GOT3 (cell line): ENCODE measurements around the gene BAZ2A.
"Not testable (repeated sequence)": the region's sequence is repeated elsewhere in the genome, so short reads cannot be mapped to it uniquely, and the experiment has no call there.

Source experiments
- DNase-seq: peaks from one replicate; lab custom pipeline; 2025; ENCODE audit warnings: mixed read lengths; lab: John Stamatoyannopoulos, UW

Gene BAZ2A

GRCh38 chr12:56630180-56630632, at the start of gene BAZ2A:
Gene BAZ2A, minus strand, starts transcription at chr12:56630326. Its CDS starts 12,796 bp downstream, at chr12:56617530.
- peak; percentile 29 for DNase-seq

DNA sequence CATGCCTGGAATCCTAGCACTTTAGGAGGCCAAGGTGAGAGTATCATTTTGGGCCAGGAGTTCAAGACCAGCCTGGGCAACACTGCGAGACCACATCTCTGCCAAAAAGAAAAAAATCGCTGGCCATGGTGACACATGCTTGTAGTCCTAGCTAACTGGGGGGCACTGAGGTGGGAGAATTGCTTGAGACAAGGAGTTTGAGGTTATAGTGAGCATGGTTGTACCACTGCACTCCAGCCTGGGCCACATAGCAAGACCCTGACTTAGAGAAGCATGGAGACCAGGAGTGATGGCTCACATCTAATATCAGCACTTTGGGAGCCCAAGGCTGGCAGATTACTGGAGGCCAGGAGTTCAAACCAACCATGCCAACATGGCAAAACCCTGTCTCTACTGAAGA, 48.7 kb upstream of the BAZ2A start:
- DNase-seq: no peak

DNA sequence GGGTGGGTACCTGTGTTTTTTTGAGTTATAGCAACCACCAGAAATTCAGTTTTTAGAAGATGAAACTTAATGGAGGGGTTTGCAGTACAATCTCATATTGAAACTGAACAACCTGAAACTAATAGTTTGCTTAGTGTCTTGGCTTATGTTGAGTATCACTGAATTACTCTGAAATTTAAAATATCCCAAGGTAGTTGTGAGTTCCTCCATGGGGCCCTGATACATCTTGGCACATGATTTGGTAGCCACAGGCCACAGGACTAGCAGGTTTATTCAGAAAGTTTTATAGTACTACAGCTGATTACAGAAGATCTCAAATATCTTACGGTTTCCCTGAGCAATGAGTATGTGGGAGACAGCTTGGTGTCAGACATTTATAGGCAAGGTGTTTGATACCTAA, 47.6 kb upstream of the BAZ2A start:
- no peak for DNase-seq

- DNase-seq: no peak
These were observed 46.9 kb upstream of the BAZ2A start for GRCh38 chr12:56676851-56677580.

DNA sequence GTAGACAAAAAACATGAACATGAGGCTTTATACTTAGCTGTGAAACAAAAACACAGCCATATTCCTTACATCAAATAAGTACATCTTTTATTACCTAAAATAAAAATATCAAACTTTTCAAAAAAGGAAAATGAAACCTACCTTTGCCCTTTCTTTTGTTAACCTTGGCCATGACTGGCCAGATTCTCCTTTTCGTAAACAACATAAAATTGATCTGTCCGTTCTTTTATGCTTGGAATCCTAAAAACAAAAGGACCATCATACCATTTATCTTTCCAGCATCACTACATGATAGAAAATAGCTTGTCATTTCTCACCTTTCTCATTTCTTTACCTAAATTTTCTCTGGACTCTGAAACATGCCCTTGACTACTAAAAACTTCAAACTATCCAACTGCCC, 41.5 kb upstream of the BAZ2A start:
- no peak for DNase-seq

DNA sequence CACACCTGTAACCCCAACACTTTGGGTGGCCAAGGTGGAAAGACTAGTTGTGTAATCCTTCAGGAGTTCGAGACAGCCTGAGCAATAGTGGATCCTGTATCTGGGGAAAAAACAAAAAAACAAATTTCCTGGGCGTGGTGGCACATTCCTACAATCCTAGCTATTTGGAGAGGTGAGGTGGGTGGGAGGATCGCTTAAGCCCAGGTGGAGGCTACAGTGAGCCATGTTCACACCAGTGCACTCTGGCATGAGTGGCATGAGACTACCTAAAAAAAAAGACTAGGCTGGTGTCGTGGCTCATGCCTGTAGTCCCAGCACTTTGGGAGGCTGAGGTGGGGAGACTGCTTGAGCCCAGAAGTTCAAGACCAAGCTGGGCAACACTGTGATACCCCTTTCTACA, 40.7 kb upstream of the BAZ2A start:
- DNase-seq: no peak

GRCh38 chr12:56668197-56668457, 38.0 kb upstream of the BAZ2A start:
- DNase-seq: no peak

DNA sequence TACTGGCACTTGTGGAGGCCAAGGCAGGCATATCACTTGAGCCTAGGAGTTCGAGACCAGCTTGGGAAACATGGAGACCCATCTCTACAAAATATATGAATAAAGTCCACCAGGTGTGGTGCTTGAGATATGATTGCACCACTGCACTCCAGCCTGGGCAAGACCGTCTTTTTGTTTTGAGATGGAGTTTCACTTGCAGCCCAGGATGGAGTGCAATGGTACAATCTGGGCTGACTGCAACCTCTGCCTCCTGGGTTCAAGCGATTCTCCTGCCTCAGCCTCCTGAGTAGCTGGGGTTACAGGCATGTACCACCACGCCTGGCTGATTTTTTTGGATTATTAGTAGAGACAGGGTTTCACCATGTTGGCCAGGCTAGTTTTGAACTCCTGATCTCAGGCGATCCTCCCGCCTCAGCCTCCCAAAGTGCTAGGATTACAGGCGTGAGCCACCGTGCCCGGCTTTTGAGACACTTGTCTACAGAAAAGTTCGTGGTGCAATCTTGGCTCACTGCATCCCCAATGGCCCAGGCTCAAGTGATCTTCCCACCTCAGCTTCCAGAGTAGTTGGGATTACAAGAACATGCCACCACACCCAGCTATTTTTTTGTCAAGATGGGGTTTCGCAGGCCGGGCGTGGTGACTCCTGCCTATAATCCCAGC, 32.0 kb upstream of the BAZ2A start:
- no peak for DNase-seq

DNA sequence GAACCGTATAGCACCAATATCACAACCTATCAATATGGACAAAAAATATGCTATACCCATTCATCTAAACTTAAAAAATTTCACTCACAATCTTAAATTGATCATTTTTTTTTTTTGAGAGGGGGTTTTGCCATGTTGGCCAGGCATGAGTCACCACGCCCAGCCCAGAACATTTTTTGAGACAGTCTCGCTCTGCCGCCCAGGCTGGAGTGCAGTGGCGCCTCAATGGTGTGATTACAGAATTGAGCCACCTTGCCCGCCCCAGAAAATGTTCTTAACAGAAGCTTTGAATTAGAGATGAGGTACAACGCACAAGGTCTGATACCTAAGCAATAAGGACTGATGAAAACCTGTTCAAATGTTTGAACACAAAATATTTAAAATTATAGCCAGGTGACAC, 31.4 kb upstream of the BAZ2A start:
- DNase-seq: no peak

GRCh38 chr12:56658921-56659320, 28.8 kb upstream of the BAZ2A start:
- DNase-seq: no peak

DNA sequence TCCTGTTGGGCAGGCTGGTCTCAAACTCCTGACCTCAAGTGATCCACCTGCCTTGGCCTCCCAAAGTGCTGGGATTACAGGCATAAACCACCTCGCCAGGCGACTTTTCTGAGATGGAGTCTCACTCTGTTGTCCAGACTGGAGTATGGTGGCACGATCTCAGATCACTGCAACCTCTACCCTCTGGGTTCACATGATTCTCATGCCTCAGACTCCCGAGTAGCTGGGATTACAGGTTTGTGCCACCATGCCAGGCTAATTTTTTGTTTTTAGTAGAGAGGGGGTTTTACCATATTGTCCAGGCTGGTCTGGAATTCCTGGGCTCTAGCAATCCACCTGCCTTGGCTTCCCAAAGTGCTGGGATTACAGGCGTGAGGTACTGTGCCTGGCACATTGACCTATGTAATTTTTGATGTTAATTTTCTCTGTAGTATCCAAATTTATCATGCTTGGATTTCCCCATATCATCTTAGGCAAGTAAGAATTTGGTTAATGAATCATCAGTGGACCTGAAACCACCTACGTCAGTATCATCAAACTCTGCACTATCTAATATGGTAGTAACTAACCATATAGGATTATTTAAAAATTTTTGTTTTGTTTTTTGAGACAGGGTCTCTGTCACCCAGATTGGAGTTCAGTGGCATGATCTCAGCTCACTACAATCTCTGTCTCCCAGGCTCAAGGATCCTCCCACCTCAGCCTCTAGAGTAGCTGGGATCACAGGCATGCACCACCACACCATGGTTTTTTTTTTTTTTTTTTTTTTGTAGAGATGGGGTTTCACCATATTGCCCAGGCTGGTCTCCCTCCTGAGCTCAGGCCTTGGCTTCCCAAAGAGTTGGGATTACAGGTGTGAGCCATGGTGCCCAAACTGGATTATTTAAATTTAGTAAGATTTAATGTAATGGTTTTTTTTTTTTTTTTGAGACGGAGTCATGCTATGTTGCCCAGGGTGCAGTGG, 27.6 kb upstream of the BAZ2A start:
- no peak for DNase-seq

DNA sequence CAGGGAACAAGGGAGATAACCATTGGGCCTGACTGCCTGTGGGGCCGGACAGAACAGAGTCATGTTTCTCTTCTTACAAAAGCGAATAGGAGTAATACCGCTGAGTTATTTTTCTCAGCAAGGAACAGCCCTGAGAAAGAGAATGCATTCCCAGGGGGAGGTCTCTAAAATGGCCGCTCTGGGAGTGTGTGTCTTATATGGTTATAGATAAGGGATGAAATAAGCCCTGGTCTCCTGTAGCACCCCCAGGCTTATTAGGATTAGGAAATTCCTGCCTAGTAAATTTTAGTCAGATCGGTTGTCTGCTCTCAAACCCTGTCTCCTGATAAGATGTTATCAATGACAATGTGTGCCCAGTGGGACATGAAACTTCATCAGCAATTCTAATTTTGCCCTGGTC, 23.7 kb upstream of the BAZ2A start:
- DNase-seq: not testable (repeated sequence)

GRCh38 chr12:56648023-56648422, 17.9 kb upstream of the BAZ2A start:
- DNase-seq: not testable (repeated sequence)

- DNase-seq: peak; percentile 67
These were observed 15.8 kb upstream of the BAZ2A start, which contains the start of gene ATP5F1B for GRCh38 chr12:56645717-56646446. Gene ATP5F1B, minus strand, starts transcription at chr12:56645984. Its CDS starts 21 bp downstream, at chr12:56645963.

GRCh38 chr12:56645201-56645716, 15.1 kb upstream of the BAZ2A start:
- DNase-seq: no peak

DNA sequence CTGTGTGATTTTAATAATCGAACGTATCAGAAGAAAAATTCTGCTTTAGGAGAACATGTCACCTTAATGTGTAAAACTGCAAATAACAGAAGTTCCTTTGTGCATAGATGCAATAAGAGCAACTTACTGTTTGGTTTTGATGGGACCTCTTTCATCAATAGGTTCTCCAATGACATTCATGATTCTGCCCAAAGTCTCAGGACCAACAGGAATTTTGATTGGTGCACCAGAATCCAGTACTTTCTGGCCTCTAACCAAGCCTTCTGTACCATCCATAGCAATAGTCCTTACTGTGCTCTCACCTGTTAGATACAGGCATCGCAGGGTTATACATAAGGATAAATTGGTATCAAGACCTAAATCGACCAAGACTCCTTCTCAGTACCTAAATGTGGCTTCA, 14.5 kb upstream of the BAZ2A start:
- no peak for DNase-seq

DNA sequence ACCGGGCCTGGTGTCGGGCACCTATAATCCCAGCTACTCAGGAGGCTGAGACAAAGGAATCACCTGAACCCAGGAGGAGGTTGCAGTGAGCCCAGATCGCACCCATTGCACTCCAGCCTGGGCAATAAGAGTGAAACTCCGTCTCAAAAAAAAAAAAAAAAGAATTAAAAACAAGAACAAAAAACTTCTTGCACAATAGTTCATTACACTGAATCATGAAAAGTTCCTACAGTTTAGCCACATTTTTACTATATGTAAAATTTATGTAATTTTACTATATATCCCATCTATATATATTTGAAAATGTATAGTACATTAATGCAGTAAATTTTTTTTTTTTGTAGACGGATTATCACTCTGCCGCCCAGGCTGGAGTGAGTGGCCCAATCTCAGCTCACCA, 11.1 kb upstream of the BAZ2A start:
- no peak for DNase-seq

DNA sequence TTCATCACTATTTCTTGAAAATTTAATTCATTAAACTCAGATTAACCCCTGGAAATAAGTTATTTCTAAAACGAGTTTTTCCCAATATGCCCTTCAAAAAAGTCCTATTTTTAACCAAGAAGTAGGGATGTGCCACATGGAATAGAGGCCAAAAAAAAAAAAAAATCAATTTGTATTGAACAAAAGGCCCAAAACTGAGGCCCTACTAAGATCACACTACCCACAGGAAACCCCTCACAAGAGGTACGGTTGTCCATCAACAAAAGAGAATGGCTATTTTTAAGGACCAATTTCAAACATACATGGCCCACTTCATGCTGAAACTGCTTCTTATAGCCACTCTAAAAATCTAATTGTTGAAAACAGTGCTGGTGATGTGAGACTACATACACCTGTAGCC, 7.5 kb upstream of the BAZ2A start:
- DNase-seq: no peak

- DNase-seq: peak; percentile 87
These were observed 6.8 kb upstream of the BAZ2A start for GRCh38 chr12:56636675-56637540.

DNA sequence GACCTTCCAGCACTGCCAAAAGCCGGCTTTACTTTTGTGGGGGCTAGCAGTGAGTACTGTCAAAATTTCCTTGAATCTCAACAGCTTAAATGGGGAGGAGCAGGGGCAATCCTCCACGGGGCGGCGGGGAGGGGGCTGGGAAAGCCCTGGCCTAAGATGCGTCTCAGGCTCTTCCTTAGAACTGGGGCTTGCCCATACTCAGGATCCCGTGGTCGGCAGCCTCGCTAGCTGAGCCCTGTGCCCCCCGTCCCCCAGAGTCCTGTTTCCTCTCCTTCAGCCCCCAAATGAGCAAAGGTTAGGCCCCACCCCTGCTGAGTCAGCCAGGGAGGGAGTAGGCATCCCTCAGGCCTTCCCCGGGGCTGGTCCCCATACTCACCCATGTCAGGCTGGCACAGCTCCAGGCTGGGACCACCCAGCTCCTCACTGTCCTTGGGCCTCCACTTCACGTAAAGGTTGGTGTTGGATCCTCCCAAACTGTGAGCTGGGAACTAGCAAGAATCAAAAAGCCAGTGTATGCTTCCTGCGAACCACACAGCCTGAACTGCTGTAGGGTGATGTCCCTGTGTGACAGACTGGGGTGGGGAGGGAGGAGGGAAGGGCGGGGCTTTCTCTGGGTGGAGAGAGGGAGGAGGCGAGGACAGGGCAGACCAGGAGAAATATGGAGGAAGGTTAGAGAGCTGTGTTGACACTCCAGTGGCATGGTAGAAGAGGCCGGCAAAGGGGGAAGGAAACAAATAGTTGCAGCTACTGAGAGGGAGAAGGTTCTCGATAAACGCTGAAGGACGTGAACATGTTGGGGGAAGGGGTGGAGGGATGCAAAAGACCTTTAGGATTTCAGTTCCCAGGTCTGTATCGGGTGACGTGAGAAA, 5.9 kb upstream of the BAZ2A start:
- DNase-seq: peak; percentile 29
